AG09319 (cell line): Measurements from ENCODE around the gene ENOX2.

ENCODE experiments used
- DNase-seq: peaks from one replicate; pipeline ENCODE4 v3.0.0-alpha.2; 2010; ENCODE audit warnings: low read depth; ENCODE audit errors: extremely low read depth
- CTCF ChIP-seq: IDR thresholded peaks from 2 replicates; pipeline ENCODE4 v1.5.1; 2011; ENCODE audit warnings: low read depth, mild to moderate bottlenecking, inconsistent platforms, low read length, moderate library complexity

Gene ENOX2

GRCh38 chrX:130878350-130879341 lies 24.4 kb downstream of the ENOX2 start:
- no peak for TF ChIP-seq CTCF
- peak; percentile 74 for DNase-seq

GRCh38 chrX:130877892-130878341 lies 25.1 kb downstream of the ENOX2 start:
- DNase-seq = no peak
- no peak for TF ChIP-seq CTCF

- no peak for TF ChIP-seq CTCF
- DNase-seq = no peak
These were observed 26.8 kb downstream of the ENOX2 start for GRCh38 chrX:130876226-130876625.

GRCh38 chrX:130874751-130875150 lies 28.3 kb downstream of the ENOX2 start:
- peak; percentile 19 for DNase-seq
- no peak for TF ChIP-seq CTCF

- DNase-seq = no peak
- TF ChIP-seq CTCF = no peak
These were observed 33.8 kb downstream of the ENOX2 start for GRCh38 chrX:130869239-130869638.

GRCh38 chrX:130861462-130861861 lies 41.5 kb downstream of the ENOX2 start:
- TF ChIP-seq CTCF = no peak
- no peak for DNase-seq

GRCh38 chrX:130857207-130857606 lies 45.8 kb downstream of the ENOX2 start:
- no peak for TF ChIP-seq CTCF
- no peak for DNase-seq
